Mesenchymal stem cell (in vitro differentiated cells and primary cell): Measurements from ENCODE around the gene IP6K3.

Experiments
- DNase-seq: peaks from one replicate; pipeline ENCODE4 v3.0.0-alpha.2; 2013
- H2AFZ ChIP-seq: one replicate; pipeline ENCODE4 v1.6.1; 2013; ENCODE audit warnings: low read depth, mild to moderate bottlenecking, control low read depth, inconsistent platforms, low read length, moderate library complexity
- H2AK5ac ChIP-seq: 2 replicates; pipeline ENCODE4 v1.6.1; 2013; ENCODE audit warnings: low read length, moderate library complexity, mild to moderate bottlenecking, inconsistent platforms; ENCODE audit not compliant: severe bottlenecking
- H2BK120ac ChIP-seq: one replicate; pipeline ENCODE4 v1.6.1; 2013; ENCODE audit warnings: low read depth, mild to moderate bottlenecking, inconsistent platforms, low read length, moderate library complexity
- H2BK12ac ChIP-seq, 2 experiments: one replicate each; pipeline ENCODE4 v1.6.1; 2013; ENCODE audit warnings: inconsistent platforms in 2 of 2, low read length in 2 of 2, mild to moderate bottlenecking in 2 of 2, moderate library complexity in 2 of 2, control low read depth in 1 of 2
- H2BK15ac ChIP-seq: one replicate; pipeline ENCODE4 v1.6.1; 2013; ENCODE audit warnings: mild to moderate bottlenecking, low read depth, inconsistent platforms; ENCODE audit not compliant: poor library complexity, severe bottlenecking
- H2BK5ac ChIP-seq: 2 replicates; pipeline ENCODE4 v1.6.1; 2013; ENCODE audit warnings: low read depth, mild to moderate bottlenecking, low read length, control low read depth, inconsistent platforms; ENCODE audit not compliant: poor library complexity, severe bottlenecking
- H3K14ac ChIP-seq, 2 experiments: one replicate each; pipeline ENCODE4 v1.6.1; 2013; ENCODE audit warnings: inconsistent platforms in 2 of 2, low read length in 2 of 2, control low read depth in 1 of 2, mild to moderate bottlenecking in 1 of 2, moderate library complexity in 1 of 2
- H3K18ac ChIP-seq, 2 experiments: one replicate each; pipeline ENCODE4 v1.6.1; 2013; ENCODE audit warnings: inconsistent platforms in 2 of 2, low read length in 2 of 2, control low read depth in 1 of 2, low read depth in 1 of 2, mild to moderate bottlenecking in 1 of 2
- H3K23ac ChIP-seq, 2 experiments: one replicate each; pipeline ENCODE4 v1.6.1; 2013; ENCODE audit warnings: inconsistent platforms in 2 of 2, low read length in 2 of 2, mild to moderate bottlenecking in 2 of 2, moderate library complexity in 2 of 2, control low read depth in 1 of 2
- H3K27ac ChIP-seq: 2 replicates; pipeline ENCODE4 v1.5.1; 2013; ENCODE audit warnings: mild to moderate bottlenecking, moderate library complexity, low read length, control low read depth, inconsistent platforms; ENCODE audit not compliant: poor library complexity, severe bottlenecking
- H3K27me3 ChIP-seq, 2 experiments: 2 replicates each; pipeline versions ENCODE4 v1.6.1 to v1.7.0; 2013; ENCODE audit warnings: low read length in 2 of 2, mild to moderate bottlenecking in 2 of 2, moderate library complexity in 2 of 2, control low read depth in 1 of 2, inconsistent platforms in 1 of 2; ENCODE audit not compliant: control insufficient read depth in 1 of 2, insufficient read depth in 1 of 2
- H3K36me3 ChIP-seq, 2 experiments: 2 replicates each; pipeline versions ENCODE4 v1.6.1 to v1.7.0; 2013; ENCODE audit warnings: low read length in 2 of 2, control low read depth in 1 of 2, inconsistent platforms in 1 of 2, low read depth in 1 of 2, mild to moderate bottlenecking in 1 of 2; ENCODE audit not compliant: insufficient read depth in 2 of 2, control insufficient read depth in 1 of 2
- H3K4ac ChIP-seq, 2 experiments: one replicate each; pipeline ENCODE4 v1.6.1; 2013; ENCODE audit warnings: inconsistent platforms in 2 of 2, low read length in 2 of 2, mild to moderate bottlenecking in 2 of 2, moderate library complexity in 2 of 2, control low read depth in 1 of 2, low read depth in 1 of 2
- H3K4me1 ChIP-seq: 2 replicates; pipeline ENCODE4 v1.6.1; 2013; ENCODE audit warnings: low read depth, low read length, control low read depth; ENCODE audit not compliant: control insufficient read depth, insufficient read depth
- H3K4me2 ChIP-seq: 2 replicates; pipeline ENCODE4 v1.6.1; 2013; ENCODE audit warnings: low read length, mild to moderate bottlenecking, inconsistent platforms; ENCODE audit not compliant: poor library complexity, severe bottlenecking
- H3K4me3 ChIP-seq, 2 experiments: 2 replicates each; pipeline versions ENCODE4 v1.5.1 to v1.7.0; 2013; ENCODE audit warnings: low read length in 2 of 2, mild to moderate bottlenecking in 2 of 2, control low read depth in 1 of 2, low read depth in 1 of 2; ENCODE audit not compliant: insufficient read depth in 1 of 2
- H3K79me1 ChIP-seq: replicated peaks from 2 replicates; pipeline ENCODE4 v1.6.1; 2013; ENCODE audit warnings: mild to moderate bottlenecking, control low read depth, low read length, inconsistent platforms; ENCODE audit not compliant: poor library complexity, severe bottlenecking
- H3K9ac ChIP-seq: 2 replicates; pipeline ENCODE4 v1.7.0; 2013; ENCODE audit warnings: mild to moderate bottlenecking, low read length, moderate library complexity
- H3K9me3 ChIP-seq: 2 replicates; pipeline ENCODE4 v1.7.0; 2013; ENCODE audit warnings: mild to moderate bottlenecking, low read length; ENCODE audit not compliant: control insufficient read depth
- H4K8ac ChIP-seq: one replicate; pipeline ENCODE4 v1.6.1; 2013; ENCODE audit warnings: inconsistent platforms, mild to moderate bottlenecking, low read length, moderate library complexity
- H4K91ac ChIP-seq: one replicate; pipeline ENCODE4 v1.6.1; 2013; ENCODE audit warnings: mild to moderate bottlenecking, low read length, inconsistent platforms
- WGBS: methylation state at CpG from one replicate; pipeline ENCODE4 v1.1.7; 2013; ENCODE audit warnings: mixed read lengths; 5-methylcytosine and 5-hydroxymethylcytosine counted together

IP6K3 gene

GRCh38 chr6:33696076-33696475 lies 50.6 kb downstream of the IP6K3 start:
- H3K23ac ChIP-seq, result peak overlapping the region in 1 of 2 experiments; percentile 16
- peaks cover 62 to 98% of the 10 kb centered on the region in 2 experiments for H3K36me3 ChIP-seq
- no peaks in the 10 kb centered on the region for H3K9me3 ChIP-seq
- no peak overlapping the region for H2BK5ac ChIP-seq
- no peak overlapping the region for H3K4ac ChIP-seq
- no peak overlapping the region for H3K18ac ChIP-seq
- H3K79me1 ChIP-seq, result peaks cover 22% of the 10 kb centered on the region
- H3K27ac ChIP-seq, result no peak overlapping the region
- H3K4me3 ChIP-seq, result no peak overlapping the region
- H3K14ac ChIP-seq, result no peak overlapping the region
- peak overlapping the region; percentile 62 for H3K9ac ChIP-seq
- peaks cover 47% of the 10 kb centered on the region for H3K4me1 ChIP-seq
- no peak overlapping the region for H2AK5ac ChIP-seq
- no peak overlapping the region for H4K8ac ChIP-seq
- H2BK12ac ChIP-seq, result no peak overlapping the region
- WGBS, result 87% methylated on average over 7 of the region's 10 CpGs
- H2BK15ac ChIP-seq, result no peak overlapping the region
- DNase-seq, result no peak
- H4K91ac ChIP-seq, result no peak overlapping the region
- no peak overlapping the region for H3K4me2 ChIP-seq
- no peak overlapping the region for H2AFZ ChIP-seq
- no peak overlapping the region for H2BK120ac ChIP-seq
- H3K27me3 ChIP-seq, result no peaks in the 10 kb centered on the region

GRCh38 chr6:33695451-33695887 lies 51.2 kb downstream of the IP6K3 start:
- Histone ChIP-seq H3K9ac (peak overlapping the region; percentile 62), H2BK5ac (no peak overlapping the region), H4K8ac (peak overlapping the region; percentile 29), H3K23ac (no peak overlapping the region), H3K4me1 (peaks cover 47% of the 10 kb centered on the region), H3K9me3 (no peaks in the 10 kb centered on the region), H3K36me3 (peaks cover 68 to 98% of the 10 kb centered on the region in 2 experiments), H2BK12ac (peak overlapping the region in 1 of 2 experiments; percentile 60), H3K4me2 (no peak overlapping the region), H3K27ac (no peak overlapping the region), H3K18ac (no peak overlapping the region), H4K91ac (no peak overlapping the region), H3K79me1 (peaks cover 24% of the 10 kb centered on the region), H2BK120ac (no peak overlapping the region), H3K4me3 (no peak overlapping the region), H2BK15ac (no peak overlapping the region), H2AK5ac (peak overlapping the region; percentile 20), H2AFZ (no peak overlapping the region), H3K14ac (no peak overlapping the region), H3K27me3 (no peaks in the 10 kb centered on the region), H3K4ac (no peak overlapping the region)
- DNase-seq, result no peak
- 95% methylated on average over 16 of the region's 16 CpGs for WGBS

GRCh38 chr6:33694977-33695376 lies 51.7 kb downstream of the IP6K3 start:
- Histone ChIP-seq H4K8ac (peak overlapping the region; percentile 1), H2BK120ac (peak overlapping the region; percentile 3), H3K9me3 (no peaks in the 10 kb centered on the region), H4K91ac (peak overlapping the region; percentile 76), H3K27me3 (no peaks in the 10 kb centered on the region), H2BK15ac (no peak overlapping the region), H3K9ac (peak overlapping the region; percentile 51), H3K27ac (no peak overlapping the region), H2AFZ (no peak overlapping the region), H2BK12ac (peak overlapping the region in 1 of 2 experiments; percentile 74), H3K4me2 (no peak overlapping the region), H3K36me3 (peaks cover 71 to 99% of the 10 kb centered on the region in 2 experiments), H3K79me1 (peaks cover 21% of the 10 kb centered on the region), H3K4me3 (no peak overlapping the region), H2BK5ac (no peak overlapping the region), H3K14ac (peak overlapping the region in 1 of 2 experiments; percentile 23), H3K18ac (peak overlapping the region; percentile 14 to 43), H3K4me1 (peaks cover 45% of the 10 kb centered on the region), H2AK5ac (peak overlapping the region; percentile 71), H3K23ac (no peak overlapping the region), H3K4ac (no peak overlapping the region)
- WGBS, result 97% methylated on average over 5 of the region's 5 CpGs
- no peak for DNase-seq

GRCh38 chr6:33694401-33694931 lies 52.2 kb downstream of the IP6K3 start:
- Histone ChIP-seq H2BK15ac (no peak overlapping the region), H4K8ac (peak overlapping the region; percentile 46), H4K91ac (peak overlapping the region; percentile 44), H3K4me3 (no peak overlapping the region), H3K27ac (no peak overlapping the region), H3K79me1 (peaks cover 20% of the 10 kb centered on the region), H2AFZ (no peak overlapping the region), H3K4ac (no peak overlapping the region), H2AK5ac (peak overlapping the region; percentile 29), H3K9ac (peak overlapping the region; percentile 51), H2BK120ac (peak overlapping the region; percentile 3), H2BK12ac (no peak overlapping the region), H3K18ac (peak overlapping the region; percentile 19 to 43), H3K9me3 (no peaks in the 10 kb centered on the region), H3K4me1 (peaks cover 45% of the 10 kb centered on the region), H3K36me3 (peaks cover 76 to 99% of the 10 kb centered on the region in 2 experiments), H3K27me3 (no peaks in the 10 kb centered on the region), H3K14ac (peak overlapping the region in 1 of 2 experiments; percentile 58), H3K4me2 (no peak overlapping the region), H3K23ac (no peak overlapping the region), H2BK5ac (no peak overlapping the region)
- 13% methylated on average over 17 of the region's 19 CpGs for WGBS
- DNase-seq, result peak; percentile 72
